Neural progenitor cell (in vitro differentiated cells): Measurements from ENCODE around the gene LINGO1. TPM values are rescaled to one million over a fixed set of nuclear protein-coding genes. Genes with fewer than 3 reads are reported as not detected.

Experiments used
- DNase-seq: peaks from one replicate; pipeline ENCODE4 v3.0.0-alpha.2; 2016; ENCODE audit warnings: low spot score
- H2AFZ ChIP-seq: fragments of 200-600 bp; sonication (generic); replicated peaks from 2 replicates; pipeline ENCODE4 v1.6.1; 2016; ENCODE audit warnings: antibody characterized with exemption
- H3F3A ChIP-seq: fragments of 200-600 bp; sonication (generic); 2 replicates; pipeline ENCODE4 v1.6.1; 2016; ENCODE audit warnings: antibody characterized with exemption, low read depth
- H3K27ac ChIP-seq: fragments of 200-600 bp; sonication (generic); 2 replicates; pipeline ENCODE4 v1.5.1; 2016; ENCODE audit warnings: mild to moderate bottlenecking
- H3K27me3 ChIP-seq: fragments of 200-600 bp; sonication (generic); 2 replicates; pipeline ENCODE4 v1.6.1; 2016; ENCODE audit warnings: mild to moderate bottlenecking, moderate library complexity
- H3K36me3 ChIP-seq: fragments of 200-600 bp; sonication (generic); 2 replicates; pipeline ENCODE4 v1.5.1; 2016
- H3K4me1 ChIP-seq: fragments of 200-600 bp; sonication (generic); 2 replicates; pipeline ENCODE4 v1.6.1; 2016; ENCODE audit warnings: mixed run types
- H3K4me2 ChIP-seq: fragments of 200-600 bp; sonication (generic); 2 replicates; pipeline ENCODE4 v1.6.1; 2016
- H3K4me3 ChIP-seq: fragments of 200-600 bp; sonication (generic); 2 replicates; pipeline ENCODE4 v1.5.1; 2016
- H3K79me2 ChIP-seq: fragments of 200-600 bp; sonication (generic); 2 replicates; pipeline ENCODE4 v1.6.1; 2016; ENCODE audit warnings: low read depth
- H3K9ac ChIP-seq: fragments of 200-600 bp; sonication (generic); 2 replicates; pipeline ENCODE4 v1.6.1; 2016
- H3K9me3 ChIP-seq: fragments of 200-600 bp; sonication (generic); 2 replicates; pipeline ENCODE4 v1.5.1; 2016; ENCODE audit warnings: low read depth
- H4K20me1 ChIP-seq: fragments of 200-600 bp; sonication (generic); 2 replicates; pipeline ENCODE4 v1.6.1; 2016; ENCODE audit warnings: low read depth
- H3K27ac Mint-ChIP-seq: 3 replicates; pipeline ENCODE4 v1.8.0; 2021; ENCODE audit warnings: mixed read lengths
- H3K27me3 Mint-ChIP-seq: 2 replicates; pipeline ENCODE4 v1.8.0; 2022; ENCODE audit warnings: low read depth, mild to moderate bottlenecking, inconsistent platforms, moderate library complexity, mixed read lengths; ENCODE audit not compliant: insufficient read depth
- H3K36me3 Mint-ChIP-seq: 3 replicates; pipeline ENCODE4 v1.8.0; 2021; ENCODE audit warnings: mixed read lengths
- H3K4me1 Mint-ChIP-seq: 3 replicates; pipeline ENCODE4 v1.8.0; 2021; ENCODE audit warnings: mixed read lengths
- H3K4me3 Mint-ChIP-seq: 3 replicates; pipeline ENCODE4 v1.8.0; 2021; ENCODE audit warnings: mild to moderate bottlenecking, moderate library complexity, mixed read lengths
- H3K9me3 Mint-ChIP-seq: 3 replicates; pipeline ENCODE4 v1.8.0; 2020; ENCODE audit warnings: mixed read lengths
- EZH2 ChIP-seq: fragments of 200-600 bp; sonication (generic); IDR thresholded peaks from 2 replicates; pipeline ENCODE4 v1.6.1; 2017; ENCODE audit warnings: antibody characterized with exemption, mild to moderate bottlenecking, moderate library complexity
- EZH2phosphoT487 ChIP-seq: fragments of 200-600 bp; sonication (generic); IDR thresholded peaks from 2 replicates; pipeline ENCODE4 v1.6.1; 2017; ENCODE audit warnings: antibody characterized with exemption
- total RNA-seq: library from RNA; depleted of rRNA; stranded (reverse); fragments of >200 nt; gene quantifications from 2 replicates; pipeline ENCODE4 v1.2.3, GENCODE V29; 2015; ENCODE audit warnings: low replicate concordance
- TF ChIP-seq, protein P1 (sequence below): fragments of 200-600 bp; sonication (generic); IDR thresholded peaks from 2 replicates; pipeline ENCODE4 v1.5.1; 2017; ENCODE audit warnings: antibody characterized with exemption, mild to moderate bottlenecking

The LINGO1 gene
- total RNA-seq, 1 donor from 2014 or later = 7.9 TPM

DNA sequence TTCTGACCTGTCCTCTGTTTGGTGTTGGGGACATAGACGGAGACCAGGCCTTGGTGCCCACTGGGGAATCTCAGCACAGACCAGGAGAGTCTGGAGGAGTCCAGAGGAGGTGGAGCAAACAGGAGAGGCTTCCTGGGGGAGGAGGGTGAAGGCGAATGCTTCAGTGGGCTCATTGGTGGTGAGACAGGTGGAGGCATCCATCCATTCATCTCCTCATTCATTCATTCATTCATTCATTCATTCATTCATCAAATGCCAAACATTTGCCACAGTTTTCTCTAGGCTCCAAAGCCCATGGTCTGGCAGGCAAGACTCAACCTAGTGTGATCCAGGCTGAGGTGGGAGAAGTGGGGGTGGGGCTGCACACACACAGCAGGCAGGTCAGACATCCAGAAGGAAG, 7.9 kb upstream of the LINGO1 start:
- H3K27ac Mint-ChIP-seq = peak overlapping the region; percentile 50
- H3K4me3 ChIP-seq = no peak overlapping the region
- H3K4me2 ChIP-seq = no peak overlapping the region
- no peak overlapping the region for H3K27ac ChIP-seq
- H3K9me3 ChIP-seq = no peaks in the 10 kb centered on the region
- no peaks in the 10 kb centered on the region for H3K36me3 ChIP-seq
- H3K4me1 Mint-ChIP-seq = peaks cover 4% of the 10 kb centered on the region
- H3K79me2 ChIP-seq = no peaks in the 10 kb centered on the region
- H3K4me3 Mint-ChIP-seq = no peak overlapping the region
- H3K27me3 Mint-ChIP-seq = peaks cover 18% of the 10 kb centered on the region
- no peaks in the 10 kb centered on the region for H3K9me3 Mint-ChIP-seq
- H4K20me1 ChIP-seq = no peaks in the 10 kb centered on the region
- DNase-seq = no peak
- H3K36me3 Mint-ChIP-seq = no peaks in the 10 kb centered on the region
- H3K4me1 ChIP-seq = peaks cover 6% of the 10 kb centered on the region
- H3K9ac ChIP-seq = no peak overlapping the region
- H3K27me3 ChIP-seq = peaks cover 6% of the 10 kb centered on the region
- peaks cover 2% of the 10 kb centered on the region for H3F3A ChIP-seq
- TF ChIP-seq, protein P1, sequence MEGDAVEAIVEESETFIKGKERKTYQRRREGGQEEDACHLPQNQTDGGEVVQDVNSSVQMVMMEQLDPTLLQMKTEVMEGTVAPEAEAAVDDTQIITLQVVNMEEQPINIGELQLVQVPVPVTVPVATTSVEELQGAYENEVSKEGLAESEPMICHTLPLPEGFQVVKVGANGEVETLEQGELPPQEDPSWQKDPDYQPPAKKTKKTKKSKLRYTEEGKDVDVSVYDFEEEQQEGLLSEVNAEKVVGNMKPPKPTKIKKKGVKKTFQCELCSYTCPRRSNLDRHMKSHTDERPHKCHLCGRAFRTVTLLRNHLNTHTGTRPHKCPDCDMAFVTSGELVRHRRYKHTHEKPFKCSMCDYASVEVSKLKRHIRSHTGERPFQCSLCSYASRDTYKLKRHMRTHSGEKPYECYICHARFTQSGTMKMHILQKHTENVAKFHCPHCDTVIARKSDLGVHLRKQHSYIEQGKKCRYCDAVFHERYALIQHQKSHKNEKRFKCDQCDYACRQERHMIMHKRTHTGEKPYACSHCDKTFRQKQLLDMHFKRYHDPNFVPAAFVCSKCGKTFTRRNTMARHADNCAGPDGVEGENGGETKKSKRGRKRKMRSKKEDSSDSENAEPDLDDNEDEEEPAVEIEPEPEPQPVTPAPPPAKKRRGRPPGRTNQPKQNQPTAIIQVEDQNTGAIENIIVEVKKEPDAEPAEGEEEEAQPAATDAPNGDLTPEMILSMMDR = no peak
- TF ChIP-seq EZH2 = no peak
- TF ChIP-seq EZH2phosphoT487 = no peak
- H2AFZ ChIP-seq = no peak overlapping the region

DNA sequence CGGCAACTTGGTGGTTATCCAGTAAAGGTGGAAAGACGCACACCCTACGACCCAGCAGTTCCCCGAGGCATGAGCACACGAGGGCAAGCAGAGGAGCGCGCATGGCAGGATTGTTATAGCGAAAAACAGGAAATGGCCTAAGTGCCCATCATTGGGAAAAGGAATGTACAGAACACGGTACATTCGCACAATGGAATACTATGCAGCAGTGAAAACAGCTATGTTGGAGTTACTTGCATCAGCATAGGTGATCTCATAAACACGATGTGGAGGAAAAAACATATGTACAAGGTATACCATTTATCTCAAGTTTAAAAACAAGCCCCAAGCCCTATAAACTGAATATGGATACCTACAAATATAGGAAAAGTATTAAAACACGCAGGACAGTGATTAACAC, 6.7 kb upstream of the LINGO1 start:
- peaks cover 14% of the 10 kb centered on the region for H3F3A ChIP-seq
- DNase-seq = no peak

DNA sequence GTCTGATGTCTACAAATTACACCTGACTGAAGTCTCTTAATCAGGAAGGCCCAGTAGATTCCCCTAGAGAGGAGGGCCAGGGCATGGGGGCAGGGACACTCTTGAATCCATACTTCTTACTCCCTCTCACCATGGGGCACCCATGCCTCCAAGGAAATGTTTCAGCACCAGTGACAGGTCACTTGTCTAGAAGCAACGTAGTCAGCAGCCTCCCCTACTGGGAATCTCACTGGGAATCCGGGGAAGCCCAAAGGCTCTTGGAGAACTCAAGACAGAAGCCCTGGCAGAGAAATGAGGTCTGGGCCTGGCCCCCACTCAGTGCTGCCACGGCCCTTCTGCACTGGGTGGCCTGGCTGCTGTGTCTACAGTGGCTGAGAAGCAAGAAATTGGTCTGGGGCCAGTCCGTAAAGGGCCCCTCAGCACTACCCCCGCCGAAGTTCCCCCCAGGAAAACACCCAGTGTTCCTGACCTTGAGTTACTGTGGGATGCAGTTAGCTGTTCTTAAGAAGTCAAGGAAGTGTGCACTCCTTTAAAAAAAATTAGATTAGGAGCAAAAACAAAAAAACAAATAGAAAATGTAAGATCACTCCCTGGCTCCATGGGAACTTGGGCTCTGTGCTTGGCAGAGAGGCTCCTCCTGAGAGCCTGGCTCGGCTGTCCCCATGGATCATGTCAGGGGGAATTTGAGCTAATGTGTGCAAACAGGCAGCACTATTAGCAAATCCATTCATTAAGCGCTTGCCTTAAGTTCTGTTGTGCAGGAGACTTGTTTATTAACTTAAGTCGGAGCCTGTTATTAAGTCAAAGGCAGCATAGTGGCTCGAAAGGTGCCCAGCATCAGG, 5.4 kb upstream of the LINGO1 start:
- H3K4me1 ChIP-seq = peaks cover 11% of the 10 kb centered on the region
- H3F3A ChIP-seq = peaks cover 27% of the 10 kb centered on the region
- no peaks in the 10 kb centered on the region for H3K79me2 ChIP-seq
- H3K4me2 ChIP-seq = no peak overlapping the region
- Mint-ChIP-seq H3K4me1 (peaks cover 15% of the 10 kb centered on the region), H3K27ac (peak overlapping the region; percentile 60), H3K4me3 (no peak overlapping the region), H3K36me3 (no peaks in the 10 kb centered on the region), H3K9me3 (no peaks in the 10 kb centered on the region), H3K27me3 (peaks cover 28% of the 10 kb centered on the region)
- no peak overlapping the region for H2AFZ ChIP-seq
- H3K4me3 ChIP-seq = no peak overlapping the region
- no peak for TF ChIP-seq EZH2phosphoT487
- TF ChIP-seq, protein P1 = no peak
- TF ChIP-seq EZH2 = no peak
- H3K36me3 ChIP-seq = no peaks in the 10 kb centered on the region
- H3K9ac ChIP-seq = no peak overlapping the region
- H3K27me3 ChIP-seq = peaks cover 16% of the 10 kb centered on the region
- DNase-seq = no peak
- H3K27ac ChIP-seq = no peak overlapping the region
- H3K9me3 ChIP-seq = no peaks in the 10 kb centered on the region
- no peaks in the 10 kb centered on the region for H4K20me1 ChIP-seq

More for the DNA sequence above, 6.7 kb upstream of the LINGO1 start:
- Histone ChIP-seq H3K9me3 (no peaks in the 10 kb centered on the region), H3K4me1 (peaks cover 11% of the 10 kb centered on the region), H3K4me2 (no peak overlapping the region), H4K20me1 (no peaks in the 10 kb centered on the region), H3K79me2 (no peaks in the 10 kb centered on the region), H3K4me3 (no peak overlapping the region), H3K27ac (no peak overlapping the region), H3K9ac (no peak overlapping the region), H3K36me3 (no peaks in the 10 kb centered on the region), H3K27me3 (peaks cover 16% of the 10 kb centered on the region), H2AFZ (no peak overlapping the region)
- no peaks in the 10 kb centered on the region for H3K36me3 Mint-ChIP-seq
- peaks cover 9% of the 10 kb centered on the region for H3K4me1 Mint-ChIP-seq
- peaks cover 23% of the 10 kb centered on the region for H3K27me3 Mint-ChIP-seq
- H3K27ac Mint-ChIP-seq = no peak overlapping the region
- H3K4me3 Mint-ChIP-seq = no peak overlapping the region
- no peaks in the 10 kb centered on the region for H3K9me3 Mint-ChIP-seq
- TF ChIP-seq, protein P1 = no peak
- no peak for TF ChIP-seq EZH2phosphoT487
